Measurements from ENCODE around the gene BMP6.

DNA sequence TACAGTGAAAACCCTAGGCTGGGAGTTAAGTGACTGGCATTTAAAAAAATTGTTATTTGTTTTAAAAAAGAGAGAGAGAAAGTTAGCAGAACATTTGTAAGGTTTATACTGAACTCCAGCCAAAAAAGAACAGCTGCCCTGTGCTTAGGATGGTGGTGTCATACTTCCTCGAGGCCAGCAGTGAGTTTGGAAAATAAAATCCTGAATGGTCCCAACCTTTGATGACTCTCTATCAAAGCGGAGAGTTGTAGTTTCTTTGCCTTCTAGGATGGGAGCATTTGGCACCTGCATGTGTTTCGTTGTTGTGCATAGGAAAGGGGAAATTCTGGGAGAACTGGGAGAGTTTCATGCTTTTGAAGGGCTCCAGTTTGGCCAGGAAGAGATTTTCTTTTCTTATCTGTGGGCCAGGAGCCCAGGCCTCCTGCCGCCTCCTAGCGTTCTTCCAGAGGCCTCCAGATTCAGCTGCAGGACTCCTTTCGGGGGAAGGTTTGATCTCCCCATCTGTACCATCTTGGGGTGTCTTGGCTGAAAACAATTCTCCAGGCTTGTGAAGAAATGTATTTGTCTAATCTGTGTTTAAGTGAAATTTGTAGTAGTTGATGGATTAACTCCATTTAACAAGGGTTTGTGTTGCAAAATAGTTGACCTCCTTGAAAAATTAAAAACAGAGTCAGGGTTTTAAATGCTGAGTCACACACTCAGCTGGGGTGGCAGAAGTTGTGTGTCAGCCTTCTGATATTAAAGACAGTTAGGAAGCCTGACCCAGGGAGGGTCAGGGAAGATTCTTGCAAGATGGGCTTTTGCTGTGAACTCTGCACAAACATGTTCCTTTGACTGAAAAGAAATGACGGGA, 121.3 kb downstream of the BMP6 start:
- TF ChIP-seq, protein P1, sequence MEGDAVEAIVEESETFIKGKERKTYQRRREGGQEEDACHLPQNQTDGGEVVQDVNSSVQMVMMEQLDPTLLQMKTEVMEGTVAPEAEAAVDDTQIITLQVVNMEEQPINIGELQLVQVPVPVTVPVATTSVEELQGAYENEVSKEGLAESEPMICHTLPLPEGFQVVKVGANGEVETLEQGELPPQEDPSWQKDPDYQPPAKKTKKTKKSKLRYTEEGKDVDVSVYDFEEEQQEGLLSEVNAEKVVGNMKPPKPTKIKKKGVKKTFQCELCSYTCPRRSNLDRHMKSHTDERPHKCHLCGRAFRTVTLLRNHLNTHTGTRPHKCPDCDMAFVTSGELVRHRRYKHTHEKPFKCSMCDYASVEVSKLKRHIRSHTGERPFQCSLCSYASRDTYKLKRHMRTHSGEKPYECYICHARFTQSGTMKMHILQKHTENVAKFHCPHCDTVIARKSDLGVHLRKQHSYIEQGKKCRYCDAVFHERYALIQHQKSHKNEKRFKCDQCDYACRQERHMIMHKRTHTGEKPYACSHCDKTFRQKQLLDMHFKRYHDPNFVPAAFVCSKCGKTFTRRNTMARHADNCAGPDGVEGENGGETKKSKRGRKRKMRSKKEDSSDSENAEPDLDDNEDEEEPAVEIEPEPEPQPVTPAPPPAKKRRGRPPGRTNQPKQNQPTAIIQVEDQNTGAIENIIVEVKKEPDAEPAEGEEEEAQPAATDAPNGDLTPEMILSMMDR (conservative IDR thresholded peaks at IDR 0.05), result no peak
- no peak for TF ChIP-seq ZFX (IDR thresholded peaks at IDR 0.05)

Measured in C4-2B (cell line).